Neural progenitor cell (in vitro differentiated cells): ENCODE results near the gene GRAP. TPM values are rescaled to one million over a fixed set of nuclear protein-coding genes. Genes with fewer than 3 reads are reported as not detected.
A peak's percentile ranks its signal among the peaks of the same experiment; 100 is the strongest.

Experiments
- DNase-seq: peaks from one replicate; pipeline ENCODE4 v3.0.0-alpha.2; 2016; ENCODE audit warnings: low spot score
- H2AFZ ChIP-seq: fragments of 200-600 bp; sonication (generic); replicated peaks from 2 replicates; pipeline ENCODE4 v1.6.1; 2016; ENCODE audit warnings: antibody characterized with exemption
- H3F3A ChIP-seq: fragments of 200-600 bp; sonication (generic); 2 replicates; pipeline ENCODE4 v1.6.1; 2016; ENCODE audit warnings: antibody characterized with exemption, low read depth
- H3K27ac ChIP-seq: fragments of 200-600 bp; sonication (generic); 2 replicates; pipeline ENCODE4 v1.5.1; 2016; ENCODE audit warnings: mild to moderate bottlenecking
- H3K27me3 ChIP-seq: fragments of 200-600 bp; sonication (generic); 2 replicates; pipeline ENCODE4 v1.6.1; 2016; ENCODE audit warnings: mild to moderate bottlenecking, moderate library complexity
- H3K36me3 ChIP-seq: fragments of 200-600 bp; sonication (generic); 2 replicates; pipeline ENCODE4 v1.5.1; 2016
- H3K4me1 ChIP-seq: fragments of 200-600 bp; sonication (generic); 2 replicates; pipeline ENCODE4 v1.6.1; 2016; ENCODE audit warnings: mixed run types
- H3K4me2 ChIP-seq: fragments of 200-600 bp; sonication (generic); 2 replicates; pipeline ENCODE4 v1.6.1; 2016
- H3K4me3 ChIP-seq: fragments of 200-600 bp; sonication (generic); 2 replicates; pipeline ENCODE4 v1.5.1; 2016
- H3K79me2 ChIP-seq: fragments of 200-600 bp; sonication (generic); 2 replicates; pipeline ENCODE4 v1.6.1; 2016; ENCODE audit warnings: low read depth
- H3K9ac ChIP-seq: fragments of 200-600 bp; sonication (generic); 2 replicates; pipeline ENCODE4 v1.6.1; 2016
- H3K9me3 ChIP-seq: fragments of 200-600 bp; sonication (generic); 2 replicates; pipeline ENCODE4 v1.5.1; 2016; ENCODE audit warnings: low read depth
- H4K20me1 ChIP-seq: fragments of 200-600 bp; sonication (generic); 2 replicates; pipeline ENCODE4 v1.6.1; 2016; ENCODE audit warnings: low read depth
- H3K27ac Mint-ChIP-seq: 3 replicates; pipeline ENCODE4 v1.8.0; 2021; ENCODE audit warnings: mixed read lengths
- H3K27me3 Mint-ChIP-seq: 2 replicates; pipeline ENCODE4 v1.8.0; 2022; ENCODE audit warnings: low read depth, mild to moderate bottlenecking, inconsistent platforms, moderate library complexity, mixed read lengths; ENCODE audit not compliant: insufficient read depth
- H3K36me3 Mint-ChIP-seq: 3 replicates; pipeline ENCODE4 v1.8.0; 2021; ENCODE audit warnings: mixed read lengths
- H3K4me1 Mint-ChIP-seq: 3 replicates; pipeline ENCODE4 v1.8.0; 2021; ENCODE audit warnings: mixed read lengths
- H3K4me3 Mint-ChIP-seq: 3 replicates; pipeline ENCODE4 v1.8.0; 2021; ENCODE audit warnings: mild to moderate bottlenecking, moderate library complexity, mixed read lengths
- H3K9me3 Mint-ChIP-seq: 3 replicates; pipeline ENCODE4 v1.8.0; 2020; ENCODE audit warnings: mixed read lengths
- CTCF ChIP-seq: fragments of 200-600 bp; sonication (generic); IDR thresholded peaks from 2 replicates; pipeline ENCODE4 v1.5.1; 2017; ENCODE audit warnings: antibody characterized with exemption, mild to moderate bottlenecking
- EZH2 ChIP-seq: fragments of 200-600 bp; sonication (generic); IDR thresholded peaks from 2 replicates; pipeline ENCODE4 v1.6.1; 2017; ENCODE audit warnings: antibody characterized with exemption, mild to moderate bottlenecking, moderate library complexity
- EZH2phosphoT487 ChIP-seq: fragments of 200-600 bp; sonication (generic); IDR thresholded peaks from 2 replicates; pipeline ENCODE4 v1.6.1; 2017; ENCODE audit warnings: antibody characterized with exemption
- total RNA-seq: library from RNA; depleted of rRNA; stranded (reverse); fragments of >200 nt; gene quantifications from 2 replicates; pipeline ENCODE4 v1.2.3, GENCODE V29; 2015; ENCODE audit warnings: low replicate concordance

The GRAP gene
- total RNA-seq, 1 donor from 2014 or later = not detected

- H3K27ac Mint-ChIP-seq = peak overlapping the region; percentile 93
- no peak overlapping the region for H3K27ac ChIP-seq
- H3F3A ChIP-seq = no peaks in the 10 kb centered on the region
- H3K4me3 ChIP-seq = no peak overlapping the region
- no peaks in the 10 kb centered on the region for H3K79me2 ChIP-seq
- no peak for DNase-seq
- H3K9me3 ChIP-seq = no peaks in the 10 kb centered on the region
- H3K9me3 Mint-ChIP-seq = no peaks in the 10 kb centered on the region
- H3K4me3 Mint-ChIP-seq = no peak overlapping the region
- no peaks in the 10 kb centered on the region for H4K20me1 ChIP-seq
- no peaks in the 10 kb centered on the region for H3K27me3 ChIP-seq
- H3K27me3 Mint-ChIP-seq = no peaks in the 10 kb centered on the region
- no peaks in the 10 kb centered on the region for H3K36me3 Mint-ChIP-seq
- TF ChIP-seq EZH2 (no peak), CTCF (no peak), EZH2phosphoT487 (no peak)
- H3K9ac ChIP-seq = no peak overlapping the region
- no peak overlapping the region for H2AFZ ChIP-seq
- H3K36me3 ChIP-seq = no peaks in the 10 kb centered on the region
- H3K4me2 ChIP-seq = no peak overlapping the region
- peaks cover 16% of the 10 kb centered on the region for H3K4me1 Mint-ChIP-seq
- no peaks in the 10 kb centered on the region for H3K4me1 ChIP-seq
Observed at GRCh38 chr17:19013226-19013625, 33.5 kb downstream of the GRAP start.

- H3K4me1 Mint-ChIP-seq = peaks cover 16% of the 10 kb centered on the region
- H3K4me3 Mint-ChIP-seq = no peak overlapping the region
- H3K27me3 ChIP-seq = no peaks in the 10 kb centered on the region
- no peak overlapping the region for H3K4me3 ChIP-seq
- no peaks in the 10 kb centered on the region for H3K79me2 ChIP-seq
- H4K20me1 ChIP-seq = no peaks in the 10 kb centered on the region
- H3K36me3 Mint-ChIP-seq = no peaks in the 10 kb centered on the region
- TF ChIP-seq EZH2 = no peak
- TF ChIP-seq EZH2phosphoT487 = no peak
- no peak for TF ChIP-seq CTCF
- no peaks in the 10 kb centered on the region for H3K4me1 ChIP-seq
- no peak for DNase-seq
- H3K27ac ChIP-seq = no peak overlapping the region
- peaks cover under 1% of the 10 kb centered on the region for H3K9me3 Mint-ChIP-seq
- no peak overlapping the region for H2AFZ ChIP-seq
- H3K27me3 Mint-ChIP-seq = no peaks in the 10 kb centered on the region
- no peak overlapping the region for H3K9ac ChIP-seq
- H3K27ac Mint-ChIP-seq = peak overlapping the region; percentile 93
- no peaks in the 10 kb centered on the region for H3K36me3 ChIP-seq
- H3F3A ChIP-seq = no peaks in the 10 kb centered on the region
- no peak overlapping the region for H3K4me2 ChIP-seq
- H3K9me3 ChIP-seq = no peaks in the 10 kb centered on the region
Observed at GRCh38 chr17:19012171-19013080, 34.3 kb downstream of the GRAP start.

GRCh38 chr17:19011581-19011980 is 35.2 kb downstream of the GRAP start:
- DNase-seq = no peak
- TF ChIP-seq EZH2 (no peak), EZH2phosphoT487 (no peak), CTCF (no peak)
- Mint-ChIP-seq H3K27me3 (no peaks in the 10 kb centered on the region), H3K4me1 (peaks cover 16% of the 10 kb centered on the region), H3K9me3 (peaks cover 4% of the 10 kb centered on the region), H3K36me3 (no peaks in the 10 kb centered on the region), H3K27ac (peak overlapping the region; percentile 70), H3K4me3 (no peak overlapping the region)
- Histone ChIP-seq H3K9ac (no peak overlapping the region), H3K4me3 (no peak overlapping the region), H3K4me2 (no peak overlapping the region), H2AFZ (no peak overlapping the region), H3F3A (no peaks in the 10 kb centered on the region), H4K20me1 (no peaks in the 10 kb centered on the region), H3K79me2 (no peaks in the 10 kb centered on the region), H3K36me3 (no peaks in the 10 kb centered on the region), H3K27me3 (no peaks in the 10 kb centered on the region), H3K4me1 (no peaks in the 10 kb centered on the region), H3K9me3 (no peaks in the 10 kb centered on the region), H3K27ac (no peak overlapping the region)
